Measurements from ENCODE around the gene ADM5.

Gene ADM5

GRCh38 chr19:49652551-49653465 lies 36.6 kb upstream of the ADM5 start:
- Histone ChIP-seq H3K4me1 (no peaks in the 10 kb centered on the region), H3K9me3 (no peaks in the 10 kb centered on the region), H3K27me3 (no peaks in the 10 kb centered on the region), H3K4me3 (ENCODE audit: low read depth, low read length) (no peak overlapping the region), H3K36me3 (peaks cover 69% of the 10 kb centered on the region)
- TF ChIP-seq CTCF (IDR thresholded peaks at IDR 0.05; ENCODE audit: low read depth, low read length): no peak
- no peak for DNase-seq

GRCh38 chr19:49653466-49653806 lies 36.0 kb upstream of the ADM5 start:
- Histone ChIP-seq H3K4me3 (ENCODE audit: low read depth, low read length) (no peak overlapping the region), H3K36me3 (peaks cover 75% of the 10 kb centered on the region), H3K4me1 (no peaks in the 10 kb centered on the region), H3K9me3 (no peaks in the 10 kb centered on the region), H3K27me3 (no peaks in the 10 kb centered on the region)
- TF ChIP-seq CTCF (IDR thresholded peaks at IDR 0.05; ENCODE audit: low read depth, low read length): no peak
- DNase-seq: no peak

- no peak for DNase-seq
- H3K36me3 ChIP-seq: peaks cover 80% of the 10 kb centered on the region
- H3K4me1 ChIP-seq: no peaks in the 10 kb centered on the region
- no peak overlapping the region for H3K4me3 ChIP-seq (ENCODE audit: low read depth, low read length)
- H3K27me3 ChIP-seq: no peaks in the 10 kb centered on the region
- H3K9me3 ChIP-seq: no peaks in the 10 kb centered on the region
- no peak for TF ChIP-seq CTCF (IDR thresholded peaks at IDR 0.05; ENCODE audit: low read depth, low read length)
Measured at GRCh38 chr19:49654581-49654980, 34.8 kb upstream of the ADM5 start.

- H3K4me3 ChIP-seq (ENCODE audit: low read depth, low read length): no peak overlapping the region
- no peaks in the 10 kb centered on the region for H3K9me3 ChIP-seq
- TF ChIP-seq CTCF (IDR thresholded peaks at IDR 0.05; ENCODE audit: low read depth, low read length): no peak
- no peak for DNase-seq
- no peaks in the 10 kb centered on the region for H3K27me3 ChIP-seq
- no peaks in the 10 kb centered on the region for H3K4me1 ChIP-seq
- H3K36me3 ChIP-seq: peaks cover 75% of the 10 kb centered on the region
Measured at GRCh38 chr19:49655570-49656455, 33.6 kb upstream of the ADM5 start.

- TF ChIP-seq CTCF (IDR thresholded peaks at IDR 0.05; ENCODE audit: low read depth, low read length): no peak
- no peak for DNase-seq
- no peaks in the 10 kb centered on the region for H3K4me1 ChIP-seq
Measured at GRCh38 chr19:49656456-49657109, 32.8 kb upstream of the ADM5 start.

More at GRCh38 chr19:49656456-49657109, 32.8 kb upstream of the ADM5 start:
- Histone ChIP-seq H3K36me3 (peaks cover 71% of the 10 kb centered on the region), H3K4me3 (ENCODE audit: low read depth, low read length) (no peak overlapping the region), H3K27me3 (no peaks in the 10 kb centered on the region), H3K9me3 (no peaks in the 10 kb centered on the region)

All from BE2C (cell line).